GM19193 (cell line): Measurements from ENCODE around the gene C10orf90.

Experiments used
- POLR2A ChIP-seq: IDR thresholded peaks from 4 replicates; pipeline ENCODE4 v1.6.1; 2011; ENCODE audit not compliant: insufficient read depth, insufficient read length; ENCODE audit errors: extremely low read depth

The C10orf90 gene

GRCh38 chr10:126417220-126417825, 253.2 kb downstream of the C10orf90 start:
- TF ChIP-seq POLR2A = no peak

- no peak for TF ChIP-seq POLR2A
Observed at GRCh38 chr10:126409821-126410220, 260.7 kb downstream of the C10orf90 start.

- TF ChIP-seq POLR2A = no peak
Observed at GRCh38 chr10:126408953-126409641, 261.4 kb downstream of the C10orf90 start.

GRCh38 chr10:126407831-126408230, 262.7 kb downstream of the C10orf90 start:
- TF ChIP-seq POLR2A = no peak

GRCh38 chr10:126405239-126405775, 265.2 kb downstream of the C10orf90 start:
- no peak for TF ChIP-seq POLR2A

- TF ChIP-seq POLR2A = no peak
Observed at GRCh38 chr10:126402721-126403695, 267.5 kb downstream of the C10orf90 start.

GRCh38 chr10:126400641-126401040, 269.9 kb downstream of the C10orf90 start:
- TF ChIP-seq POLR2A = no peak

- TF ChIP-seq POLR2A = no peak
Observed at GRCh38 chr10:126398924-126399323, 271.6 kb downstream of the C10orf90 start.

GRCh38 chr10:126398383-126398743, 272.1 kb downstream of the C10orf90 start:
- no peak for TF ChIP-seq POLR2A

- no peak for TF ChIP-seq POLR2A
Observed at GRCh38 chr10:126397640-126398382, 272.7 kb downstream of the C10orf90 start.

- TF ChIP-seq POLR2A = no peak
Observed at GRCh38 chr10:126397156-126397555, 273.3 kb downstream of the C10orf90 start.

GRCh38 chr10:126394948-126395347, 275.5 kb downstream of the C10orf90 start:
- no peak for TF ChIP-seq POLR2A

GRCh38 chr10:126393076-126393475, 277.4 kb downstream of the C10orf90 start:
- no peak for TF ChIP-seq POLR2A

GRCh38 chr10:126392469-126392868, 278.0 kb downstream of the C10orf90 start:
- TF ChIP-seq POLR2A = no peak
